Measurements from ENCODE around the gene AHCY.

DNA sequence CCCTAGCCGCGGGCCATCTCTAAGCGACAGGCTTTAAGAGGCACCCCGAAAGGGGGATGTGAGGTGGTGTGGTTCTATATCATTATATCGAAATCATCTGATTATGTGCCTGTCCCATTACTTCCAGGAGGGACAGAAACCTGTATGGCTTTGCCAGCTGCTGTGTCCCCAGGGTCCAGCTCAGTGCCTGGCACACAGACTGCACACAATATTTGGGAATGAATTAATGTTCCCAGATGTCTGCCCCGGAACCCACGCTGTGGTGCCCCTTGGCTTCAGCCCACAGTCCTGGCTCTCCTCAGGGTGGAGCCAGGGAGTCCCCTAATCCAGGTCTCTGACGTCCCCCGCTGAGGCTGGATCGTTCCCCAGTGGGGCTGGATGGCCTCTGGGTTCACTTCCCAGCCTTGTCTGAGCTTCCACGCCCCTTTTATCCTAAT is 8.9 kb upstream of the AHCY start:
- TF ChIP-seq CTCF (IDR thresholded peaks at IDR 0.05) (no peak), POLR2A (IDR thresholded peaks at IDR 0.05) (no peak)

Data from uterus (tissue), 2 donors.